Loucy (cell line): Measurements from ENCODE around the gene FBXL13.

Experiments
- H2AFZ ChIP-seq: fragments of 200-600 bp; sonication (generic); 2 replicates; pipeline ENCODE4 v1.6.0; 2016; ENCODE audit warnings: antibody characterized with exemption, mild to moderate bottlenecking, low read length, moderate library complexity
- H3F3A ChIP-seq: fragments of 200-600 bp; 2 replicates; pipeline ENCODE4 v1.6.0; 2016; ENCODE audit warnings: antibody characterized with exemption, low read depth, mild to moderate bottlenecking
- H3K27me3 ChIP-seq: fragments of 200-600 bp; sonication (generic); 2 replicates; pipeline ENCODE4 v1.6.1; 2014; ENCODE audit warnings: low read length, mild to moderate bottlenecking; ENCODE audit not compliant: insufficient read depth, poor library complexity, severe bottlenecking
- H3K36me3 ChIP-seq: fragments of 200-600 bp; sonication (generic); 2 replicates; pipeline ENCODE4 v1.6.1; 2016; ENCODE audit warnings: low read length; ENCODE audit not compliant: insufficient read depth
- H3K4me1 ChIP-seq: fragments of 200-600 bp; sonication (generic); 2 replicates; pipeline ENCODE4 v1.5.1; 2014; ENCODE audit warnings: low read length, mild to moderate bottlenecking; ENCODE audit not compliant: insufficient read depth, poor library complexity, severe bottlenecking
- H3K4me2 ChIP-seq: fragments of 200-600 bp; sonication (generic); 2 replicates; pipeline ENCODE4 v1.6.0; 2014; ENCODE audit warnings: antibody characterized with exemption, low read length, low read depth, mild to moderate bottlenecking; ENCODE audit not compliant: poor library complexity, severe bottlenecking
- H3K4me3 ChIP-seq: fragments of 200-600 bp; sonication (generic); 2 replicates; pipeline ENCODE4 v1.5.1; 2014; ENCODE audit warnings: low read length, mild to moderate bottlenecking, mixed read lengths; ENCODE audit not compliant: poor library complexity, severe bottlenecking
- H3K79me2 ChIP-seq: fragments of 200-600 bp; sonication (generic); 2 replicates; pipeline ENCODE4 v1.6.1; 2014; ENCODE audit warnings: low read length; ENCODE audit not compliant: insufficient read depth
- H3K9ac ChIP-seq: fragments of 200-600 bp; sonication (generic); 2 replicates; pipeline ENCODE4 v1.6.0; 2014; ENCODE audit warnings: mild to moderate bottlenecking, low read depth, low read length, moderate library complexity; ENCODE audit not compliant: poor library complexity, severe bottlenecking
- H3K9me2 ChIP-seq: fragments of 200-600 bp; sonication (generic); replicated peaks from 2 replicates; pipeline ENCODE4 v1.6.1; 2016; ENCODE audit warnings: low read depth, low read length, mixed read lengths
- H3K9me3 ChIP-seq: fragments of 200-600 bp; sonication (generic); 2 replicates; pipeline ENCODE4 v1.6.1; 2014; ENCODE audit warnings: mild to moderate bottlenecking, antibody characterized with exemption, low read length, low read depth; ENCODE audit not compliant: insufficient read depth
- H4K20me1 ChIP-seq: fragments of 200-600 bp; sonication (generic); 2 replicates; pipeline ENCODE4 v1.6.0; 2014; ENCODE audit warnings: antibody characterized with exemption, low read length, mild to moderate bottlenecking; ENCODE audit not compliant: insufficient read depth, poor library complexity, severe bottlenecking
- EZH2phosphoT487 ChIP-seq: fragments of 200-600 bp; IDR thresholded peaks from 2 replicates; pipeline ENCODE4 v1.6.1; 2018; ENCODE audit warnings: antibody characterized with exemption, mild to moderate bottlenecking, moderate library complexity, borderline replicate concordance
- TF ChIP-seq, protein P1 (sequence below): fragments of 200-600 bp; sonication (generic); conservative IDR thresholded peaks from 2 replicates; pipeline ENCODE4 v1.5.1; 2014; ENCODE audit warnings: mild to moderate bottlenecking, antibody characterized with exemption, low read length

Gene FBXL13

DNA sequence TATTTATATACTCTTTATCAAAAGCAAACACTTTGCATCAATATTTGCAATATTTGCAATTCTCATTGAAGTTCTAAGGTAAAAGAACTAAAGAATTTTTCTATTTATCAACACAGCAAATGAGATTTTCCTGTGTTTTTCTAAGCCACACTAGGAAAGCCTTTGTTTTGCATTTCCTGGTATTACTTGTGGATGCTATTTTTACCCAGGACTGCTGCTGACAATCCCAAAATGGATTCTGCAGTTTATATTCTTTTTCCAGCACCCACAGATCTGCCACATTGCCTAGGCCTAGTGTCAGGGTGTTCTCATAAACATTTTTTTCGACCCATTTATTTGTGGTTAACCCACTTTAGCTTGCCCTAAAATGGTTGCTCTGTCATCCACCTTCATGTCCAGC is 135.9 kb downstream of the FBXL13 start:
- Histone ChIP-seq H3K4me1 (no peaks in the 10 kb centered on the region), H4K20me1 (no peaks in the 10 kb centered on the region), H2AFZ (no peak overlapping the region), H3K9me2 (no peaks in the 10 kb centered on the region), H3K9me3 (no peaks in the 10 kb centered on the region), H3K27me3 (no peaks in the 10 kb centered on the region), H3F3A (no peaks in the 10 kb centered on the region), H3K4me3 (no peak overlapping the region), H3K79me2 (no peaks in the 10 kb centered on the region), H3K36me3 (no peaks in the 10 kb centered on the region), H3K9ac (no peak overlapping the region), H3K4me2 (no peak overlapping the region)
- TF ChIP-seq EZH2phosphoT487, result no peak
- TF ChIP-seq, protein P1, sequence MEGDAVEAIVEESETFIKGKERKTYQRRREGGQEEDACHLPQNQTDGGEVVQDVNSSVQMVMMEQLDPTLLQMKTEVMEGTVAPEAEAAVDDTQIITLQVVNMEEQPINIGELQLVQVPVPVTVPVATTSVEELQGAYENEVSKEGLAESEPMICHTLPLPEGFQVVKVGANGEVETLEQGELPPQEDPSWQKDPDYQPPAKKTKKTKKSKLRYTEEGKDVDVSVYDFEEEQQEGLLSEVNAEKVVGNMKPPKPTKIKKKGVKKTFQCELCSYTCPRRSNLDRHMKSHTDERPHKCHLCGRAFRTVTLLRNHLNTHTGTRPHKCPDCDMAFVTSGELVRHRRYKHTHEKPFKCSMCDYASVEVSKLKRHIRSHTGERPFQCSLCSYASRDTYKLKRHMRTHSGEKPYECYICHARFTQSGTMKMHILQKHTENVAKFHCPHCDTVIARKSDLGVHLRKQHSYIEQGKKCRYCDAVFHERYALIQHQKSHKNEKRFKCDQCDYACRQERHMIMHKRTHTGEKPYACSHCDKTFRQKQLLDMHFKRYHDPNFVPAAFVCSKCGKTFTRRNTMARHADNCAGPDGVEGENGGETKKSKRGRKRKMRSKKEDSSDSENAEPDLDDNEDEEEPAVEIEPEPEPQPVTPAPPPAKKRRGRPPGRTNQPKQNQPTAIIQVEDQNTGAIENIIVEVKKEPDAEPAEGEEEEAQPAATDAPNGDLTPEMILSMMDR, result no peak

DNA sequence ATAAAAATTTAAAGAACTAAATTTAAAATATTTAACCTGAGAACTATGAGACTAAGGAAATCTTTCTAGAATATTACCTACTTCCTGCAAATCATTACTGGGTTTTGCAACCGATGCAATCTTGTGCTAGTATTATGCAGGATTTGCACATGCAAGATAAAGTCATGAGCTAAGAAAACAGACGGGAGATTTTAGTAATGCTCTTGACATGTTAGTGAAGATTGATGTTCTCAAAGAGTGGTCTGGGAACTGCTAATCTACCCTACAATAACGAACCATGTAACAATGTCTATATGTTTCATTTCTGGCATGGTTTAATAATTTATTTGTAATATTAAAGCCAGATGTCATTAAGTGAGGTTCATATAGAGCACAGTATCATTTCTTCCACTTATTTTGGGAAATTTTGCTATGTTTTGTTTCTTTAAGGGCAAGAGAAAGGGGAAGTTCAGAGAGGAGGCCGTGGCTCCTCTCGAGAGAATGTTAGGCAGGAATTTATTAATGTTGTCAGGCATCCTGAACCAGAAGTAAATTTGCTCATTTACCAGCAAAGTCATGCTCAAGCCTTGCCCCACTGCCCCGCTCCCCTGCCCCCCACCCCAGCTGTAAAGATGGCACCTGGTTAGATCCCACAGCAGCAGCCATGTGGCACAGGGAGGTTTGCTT is 139.0 kb downstream of the FBXL13 start:
- H3K4me2 ChIP-seq, result no peak overlapping the region
- no peaks in the 10 kb centered on the region for H3K9me2 ChIP-seq
- H3K36me3 ChIP-seq, result no peaks in the 10 kb centered on the region
- H3F3A ChIP-seq, result no peaks in the 10 kb centered on the region
- no peaks in the 10 kb centered on the region for H3K4me1 ChIP-seq
- no peak overlapping the region for H3K4me3 ChIP-seq
- H3K27me3 ChIP-seq, result no peaks in the 10 kb centered on the region
- H3K9ac ChIP-seq, result no peak overlapping the region
- no peaks in the 10 kb centered on the region for H3K79me2 ChIP-seq
- no peak for TF ChIP-seq EZH2phosphoT487
- TF ChIP-seq, protein P1, result no peak
- no peaks in the 10 kb centered on the region for H4K20me1 ChIP-seq
- no peak overlapping the region for H2AFZ ChIP-seq
- H3K9me3 ChIP-seq, result no peaks in the 10 kb centered on the region

GRCh38 chr7:102934701-102935100 is 139.9 kb downstream of the FBXL13 start:
- no peaks in the 10 kb centered on the region for H4K20me1 ChIP-seq
- no peaks in the 10 kb centered on the region for H3K79me2 ChIP-seq
- TF ChIP-seq EZH2phosphoT487, result no peak
- TF ChIP-seq, protein P1, result no peak
- H3K4me1 ChIP-seq, result no peaks in the 10 kb centered on the region
- no peaks in the 10 kb centered on the region for H3K9me2 ChIP-seq
- H3K27me3 ChIP-seq, result no peaks in the 10 kb centered on the region
- H3K4me2 ChIP-seq, result no peak overlapping the region
- no peaks in the 10 kb centered on the region for H3F3A ChIP-seq
- no peaks in the 10 kb centered on the region for H3K9me3 ChIP-seq
- H3K36me3 ChIP-seq, result no peaks in the 10 kb centered on the region
- H2AFZ ChIP-seq, result no peak overlapping the region
- H3K4me3 ChIP-seq, result no peak overlapping the region
- no peak overlapping the region for H3K9ac ChIP-seq
